HG02678 (cell line): Measurements from ENCODE around the gene ISLR.

ENCODE experiments used
- ATAC-seq: cut with Tn5 transposase; IDR thresholded peaks from one replicate; pipeline ENCODE4 v1.9.1; 2021; ENCODE audit warnings: mild to moderate bottlenecking, moderate library complexity; ENCODE audit not compliant: unreplicated experiment

The ISLR gene

DNA sequence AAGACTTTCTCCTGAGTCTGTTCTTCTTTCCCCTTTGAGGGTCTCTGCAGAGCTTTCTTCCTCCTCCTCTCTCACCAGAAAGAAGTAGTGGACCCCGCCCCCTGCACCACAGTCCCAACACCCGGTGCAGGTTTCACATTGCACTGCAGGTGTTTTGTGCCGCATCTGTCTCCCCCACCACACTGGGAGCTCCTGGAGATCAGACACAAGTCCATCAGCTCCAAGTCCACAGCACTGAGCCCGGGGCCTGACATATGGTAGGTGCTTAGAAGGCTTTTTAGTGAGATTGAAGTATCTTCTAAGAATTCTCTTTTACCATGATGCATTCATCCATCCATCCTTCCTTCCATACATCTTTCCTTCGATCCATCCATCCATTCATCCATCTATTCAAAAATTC lies 19.2 kb downstream of the ISLR start:
- no peak for ATAC-seq

DNA sequence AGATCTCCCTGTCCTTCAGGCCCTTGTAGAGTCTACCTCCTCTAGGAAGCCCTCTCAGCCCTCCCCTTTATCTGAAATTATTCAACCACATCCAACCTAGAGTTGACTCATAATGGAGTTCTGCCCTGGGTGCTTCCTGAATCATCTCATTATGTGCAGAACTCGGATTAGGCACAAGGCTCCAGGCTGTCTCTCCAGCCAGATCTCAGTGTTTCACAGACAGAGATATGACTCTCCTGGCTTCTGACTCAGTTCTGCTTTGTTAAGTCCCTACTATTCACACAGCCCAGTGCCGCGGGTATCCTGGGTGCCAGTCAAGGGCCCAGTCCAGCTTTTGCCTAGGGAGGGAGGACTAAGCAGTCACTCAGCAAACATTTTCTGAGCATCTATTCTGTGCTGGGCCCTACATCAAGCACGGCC lies 19.8 kb downstream of the ISLR start:
- no peak for ATAC-seq

DNA sequence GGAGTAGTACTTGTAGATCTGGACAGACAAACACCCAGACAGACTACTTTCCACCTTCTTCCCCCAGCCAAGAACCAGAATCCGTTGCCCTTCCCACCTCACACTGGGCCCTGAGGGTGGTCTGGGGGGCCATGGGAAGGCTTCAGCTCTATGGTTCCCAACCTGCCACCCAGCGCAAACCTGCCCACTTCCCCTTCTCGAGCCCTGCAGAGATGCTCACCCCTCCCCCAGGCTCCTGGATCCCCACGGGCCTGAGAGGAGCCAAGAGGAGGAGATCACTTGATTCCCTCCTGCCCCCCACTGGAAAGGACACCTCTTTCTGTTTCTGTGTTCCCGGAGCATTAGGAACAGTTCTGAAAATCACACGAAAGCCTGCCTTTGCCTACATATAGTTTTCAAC lies 20.4 kb downstream of the ISLR start:
- no peak for ATAC-seq

DNA sequence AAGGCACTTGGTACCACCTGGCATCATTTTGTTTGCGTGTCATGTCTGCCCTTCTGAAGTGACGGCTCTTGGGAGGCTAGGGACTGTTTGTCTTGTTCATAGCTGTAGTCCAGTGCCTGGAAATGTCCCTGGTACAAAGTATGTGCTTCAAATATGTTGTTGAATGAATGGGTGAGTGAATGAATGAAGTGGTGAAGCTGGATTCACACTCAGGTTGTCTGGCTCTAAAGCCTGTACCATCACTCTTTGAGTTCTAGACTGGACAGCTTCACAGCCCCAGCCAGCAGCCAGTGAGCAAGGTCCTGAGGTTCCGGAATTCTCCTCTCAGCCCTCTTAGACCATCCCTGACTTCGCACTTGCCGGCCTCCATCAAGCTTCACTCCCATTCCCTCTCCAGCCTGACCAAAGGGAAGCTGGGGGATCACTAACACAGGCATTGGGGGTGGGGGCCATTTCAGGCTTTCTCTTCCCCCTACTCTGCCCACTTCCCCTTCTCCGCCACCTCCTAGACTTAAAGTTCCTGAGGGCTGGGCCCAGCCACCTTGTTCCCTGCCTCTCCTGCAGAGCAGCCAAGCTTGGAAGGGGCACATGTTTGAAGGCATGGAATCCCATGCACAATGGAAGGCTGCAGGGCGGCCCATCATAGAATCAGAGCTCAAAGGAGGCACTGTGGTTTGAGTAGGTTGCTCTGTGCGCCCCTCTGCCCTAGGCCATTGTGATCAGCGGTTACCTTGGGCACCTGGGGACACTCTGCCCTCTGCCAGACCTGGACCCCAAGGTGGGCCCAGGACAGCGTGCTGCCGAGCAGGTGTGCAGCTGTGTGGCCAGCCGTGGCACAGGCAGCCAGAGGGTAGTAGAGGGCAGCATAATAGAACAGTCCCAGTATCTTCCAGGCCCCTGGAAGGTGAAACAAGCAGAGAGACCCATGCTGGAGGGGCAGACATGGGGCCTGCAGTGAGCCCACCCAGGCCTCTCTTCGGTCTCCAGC lies 21.4 kb downstream of the ISLR start:
- no peak for ATAC-seq

DNA sequence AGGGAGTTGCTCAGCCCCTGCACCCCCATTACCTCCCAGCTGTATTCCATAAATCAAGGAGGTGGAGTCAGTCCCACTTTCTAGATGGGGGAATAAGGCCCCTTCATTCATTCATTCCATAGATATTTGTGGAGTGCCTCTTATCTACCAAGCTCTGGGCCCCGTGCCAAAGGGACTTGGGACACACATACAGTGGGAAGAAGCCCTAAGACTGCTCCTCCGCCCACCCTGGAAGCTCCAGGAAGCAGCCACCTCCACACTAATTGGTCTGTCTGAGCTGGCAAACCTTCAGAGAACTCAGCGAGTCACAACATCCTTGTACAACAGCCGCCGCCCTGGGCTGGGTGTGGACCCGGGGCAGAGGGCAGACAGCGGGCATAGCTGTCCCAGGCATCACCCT lies 22.7 kb downstream of the ISLR start:
- no peak for ATAC-seq

DNA sequence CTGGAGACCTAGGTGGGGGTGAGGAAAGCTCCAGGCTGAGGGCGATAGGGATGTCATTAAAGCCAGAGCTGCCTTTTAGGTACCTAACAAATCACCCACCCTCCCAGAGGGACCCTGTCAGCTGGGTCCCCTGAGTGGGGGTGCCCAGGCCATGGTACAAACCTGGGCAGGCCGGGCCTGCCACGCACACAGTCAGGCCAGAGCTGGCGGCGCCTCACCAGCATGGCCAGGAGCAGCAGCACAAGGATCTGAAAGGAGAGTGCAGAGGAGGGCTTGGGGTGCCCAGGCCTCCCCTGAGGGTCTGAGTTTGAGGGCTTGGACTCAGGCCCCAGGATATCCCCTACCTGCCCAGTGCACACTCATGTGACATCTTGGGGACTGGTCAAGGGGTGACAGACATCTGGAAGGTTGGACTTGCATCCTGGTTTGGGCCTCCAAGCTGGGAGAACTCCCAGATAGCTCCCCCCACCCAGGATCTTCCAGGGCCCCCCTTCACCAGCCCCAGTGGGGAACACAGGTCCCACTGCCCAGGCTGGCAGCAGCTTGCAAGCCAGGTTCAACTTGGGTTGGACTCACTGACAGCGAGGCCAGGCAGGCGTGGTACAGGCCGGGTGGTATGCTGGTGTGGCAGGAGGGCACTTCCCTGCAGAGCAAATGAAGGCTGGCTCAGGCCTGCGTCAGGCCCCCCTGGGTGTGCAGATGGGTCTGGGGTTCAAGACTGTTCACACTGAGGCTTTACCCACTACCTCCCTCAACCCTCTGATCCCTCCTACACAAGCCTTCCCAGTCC lies 23.9 kb downstream of the ISLR start:
- no peak for ATAC-seq

DNA sequence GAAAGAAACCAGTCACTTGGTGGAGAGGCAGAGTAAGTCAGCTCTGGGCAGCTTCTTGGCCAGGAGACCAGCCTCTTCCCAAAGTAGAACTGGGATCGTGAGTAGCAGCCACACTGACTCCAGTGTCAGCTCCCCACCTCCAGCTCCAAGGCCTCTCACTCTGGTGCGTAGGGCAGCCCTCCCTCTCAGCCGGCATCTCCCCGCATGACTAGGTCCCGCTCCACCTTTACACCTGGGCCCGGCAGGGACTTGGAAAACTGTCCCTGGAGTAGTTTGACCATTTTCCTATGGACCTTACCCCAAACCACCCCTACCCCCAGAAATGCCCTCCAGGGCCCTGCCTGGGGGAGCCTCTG lies 25.8 kb downstream of the ISLR start:
- ATAC-seq, result no peak

DNA sequence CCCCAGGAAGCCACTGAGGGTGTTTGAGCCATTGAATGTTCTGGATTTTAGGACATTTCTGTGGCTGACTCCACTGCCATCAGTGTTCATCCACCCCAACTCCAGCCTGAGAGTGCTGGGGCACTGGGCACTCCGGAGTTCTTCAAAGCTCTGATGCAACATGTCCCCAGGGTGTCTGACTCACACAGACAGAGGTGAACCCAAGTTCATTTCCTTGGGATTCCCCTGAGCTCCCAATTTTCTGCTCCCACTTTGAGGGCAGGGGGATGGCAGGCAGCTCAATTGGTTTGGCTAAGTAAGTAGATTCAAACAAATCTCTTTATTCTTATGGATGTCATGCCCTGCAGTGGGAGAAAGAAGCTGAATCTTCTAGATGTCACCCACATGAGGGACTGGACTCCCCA lies 26.9 kb downstream of the ISLR start:
- no peak for ATAC-seq

DNA sequence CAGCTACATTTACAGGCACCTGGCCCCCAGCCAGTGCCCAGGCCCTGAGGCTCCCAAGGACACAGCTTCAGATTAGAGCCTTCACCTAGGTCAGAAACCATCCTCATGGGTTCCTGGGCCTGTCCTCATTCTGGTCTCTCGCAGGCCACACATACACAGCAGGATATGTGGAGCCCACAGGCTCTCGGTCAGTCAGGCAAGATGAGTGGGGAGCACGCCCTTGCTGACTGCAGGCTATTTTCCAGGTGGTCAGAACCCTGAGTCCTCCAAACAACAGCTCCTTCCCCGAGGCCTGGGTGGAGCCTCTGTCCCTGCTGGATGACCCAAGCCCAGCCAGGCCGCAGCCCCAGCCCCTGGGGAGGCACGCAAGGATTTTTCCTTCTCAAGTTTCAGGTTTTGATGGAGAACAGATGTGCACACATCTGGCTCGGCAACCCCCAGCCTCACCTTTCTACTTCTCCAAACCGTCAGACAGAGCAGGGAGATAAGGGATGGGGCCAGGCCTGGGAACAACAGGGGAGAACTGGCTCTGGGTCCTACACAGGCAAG lies 27.4 kb downstream of the ISLR start:
- ATAC-seq, result no peak

DNA sequence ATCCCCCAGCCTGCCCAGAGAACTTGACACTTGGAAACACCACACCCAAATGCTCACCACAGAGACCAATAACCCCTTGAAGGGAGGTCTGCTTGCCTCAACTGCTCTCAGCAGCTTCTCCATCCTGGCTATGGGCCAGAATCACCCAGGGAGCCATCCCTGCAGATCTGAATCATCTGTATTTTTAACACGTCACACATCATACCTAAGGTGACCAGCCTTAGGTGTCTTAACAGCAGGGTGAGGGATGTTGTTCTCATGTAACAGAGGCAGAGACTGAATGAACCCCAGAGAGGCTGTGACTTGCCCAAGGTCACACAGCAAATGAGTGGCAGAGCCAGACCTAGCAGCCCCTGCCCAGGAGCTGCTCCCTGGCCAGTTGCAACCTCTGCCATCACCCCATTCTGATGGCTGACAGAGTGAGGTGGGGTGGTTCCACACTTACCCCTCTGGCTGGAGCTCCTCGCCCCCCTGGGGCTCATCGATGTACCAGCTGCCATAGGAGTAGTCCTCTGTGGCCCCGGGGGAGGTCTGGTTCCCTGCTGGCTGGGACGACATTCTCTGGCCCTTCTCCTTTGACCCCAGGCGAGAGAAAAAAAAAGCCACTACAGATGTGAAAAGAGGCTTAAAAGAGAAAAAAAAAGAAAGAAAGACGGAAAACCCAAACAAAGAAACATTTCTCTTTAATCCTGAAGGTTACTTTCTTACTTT lies 28.4 kb downstream of the ISLR start:
- ATAC-seq, result no peak

DNA sequence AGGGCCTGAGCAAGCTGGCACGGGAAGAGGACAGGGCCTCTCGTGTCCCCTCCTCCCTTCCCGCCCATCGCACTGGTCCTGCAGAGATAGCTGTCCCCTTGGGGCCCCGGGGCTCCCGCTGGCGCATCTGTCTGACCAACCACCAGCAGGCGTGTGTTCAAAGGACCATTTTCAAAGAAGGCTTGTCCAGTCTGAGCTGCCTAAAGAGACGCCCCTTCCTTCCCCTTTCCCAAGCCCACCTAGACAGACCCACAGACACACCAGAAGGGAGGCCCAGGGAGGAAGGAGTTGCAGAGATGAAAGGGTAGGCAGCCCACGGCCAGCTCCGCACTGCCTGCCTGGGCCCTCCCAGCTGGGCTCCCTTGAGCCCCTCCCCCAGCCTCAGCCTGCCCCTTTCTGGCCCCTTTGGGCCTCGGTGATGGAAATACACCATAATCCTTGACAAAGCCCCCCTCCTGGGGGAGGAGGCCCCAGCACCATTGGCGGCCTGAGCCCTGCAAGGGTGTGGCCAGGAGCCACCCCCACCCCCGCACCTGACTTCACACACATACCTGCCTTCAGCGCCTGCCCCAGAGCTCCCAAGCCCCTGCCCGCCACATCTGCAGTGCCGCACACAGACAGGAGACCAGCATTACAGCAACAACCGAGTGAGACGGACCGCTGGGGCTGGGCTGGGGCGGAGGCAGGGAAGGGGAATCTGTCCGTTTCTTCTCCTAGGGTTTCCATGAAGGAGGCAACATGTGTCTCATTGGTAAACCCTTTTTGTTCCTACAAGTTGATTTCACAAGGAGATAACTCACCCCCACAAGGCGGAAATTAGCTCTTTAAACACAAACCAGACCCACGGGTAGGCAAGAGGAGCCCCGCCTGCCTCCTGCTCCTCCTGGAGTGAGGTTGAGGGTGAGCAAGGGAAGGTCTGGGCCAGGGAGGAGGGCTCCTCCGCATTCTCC lies 29.2 kb downstream of the ISLR start, which contains the start of gene STRA6:
TSS of gene STRA6 (minus strand) at position 336 of the 950 bp plus-strand sequence. CDS start 520 bp downstream, outside the sequence.
- no peak for ATAC-seq

DNA sequence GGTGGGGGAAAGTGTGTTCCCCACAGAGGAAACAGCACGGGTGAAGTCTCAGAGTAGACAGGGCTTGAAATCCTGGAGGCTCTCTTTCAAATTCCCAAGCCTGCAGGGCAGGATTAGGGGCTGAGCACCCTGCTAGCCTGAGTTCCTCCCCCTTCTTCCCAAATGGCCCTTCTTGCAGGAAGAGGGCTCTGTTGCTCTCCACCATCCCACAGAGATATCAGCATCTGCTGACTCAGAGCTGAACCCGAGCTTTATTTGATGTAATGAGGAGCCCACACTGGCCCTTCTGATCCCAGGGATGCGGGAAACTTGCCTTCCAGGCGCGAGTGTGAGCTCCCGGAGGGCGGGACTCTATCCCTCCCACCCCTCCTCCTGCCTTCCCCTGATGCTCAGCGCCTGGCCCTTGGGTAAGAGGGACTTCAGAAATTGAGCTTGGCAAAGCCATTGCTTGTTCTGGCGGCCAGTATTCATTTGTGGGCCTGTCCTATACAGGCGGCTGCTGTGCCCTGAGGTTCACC lies 30.5 kb downstream of the ISLR start:
- no peak for ATAC-seq

DNA sequence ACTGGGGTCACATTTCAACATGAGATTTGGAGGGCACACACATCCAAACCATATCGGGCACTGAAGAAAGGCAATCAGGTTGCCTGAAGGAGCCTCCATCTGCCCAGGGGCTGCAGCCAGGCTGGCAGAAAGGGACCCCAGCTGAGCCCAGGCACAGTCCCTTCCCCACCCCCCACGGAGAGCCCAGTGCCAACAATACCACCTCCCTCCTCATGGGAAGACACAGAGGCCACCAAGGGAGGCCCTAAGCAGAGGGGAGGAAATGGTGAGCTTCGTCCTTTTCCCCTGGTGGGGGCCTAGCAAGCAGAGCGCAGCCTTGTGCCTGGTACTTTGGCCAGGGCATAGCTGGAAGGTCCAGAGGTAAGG lies 32.1 kb downstream of the ISLR start:
- no peak for ATAC-seq

DNA sequence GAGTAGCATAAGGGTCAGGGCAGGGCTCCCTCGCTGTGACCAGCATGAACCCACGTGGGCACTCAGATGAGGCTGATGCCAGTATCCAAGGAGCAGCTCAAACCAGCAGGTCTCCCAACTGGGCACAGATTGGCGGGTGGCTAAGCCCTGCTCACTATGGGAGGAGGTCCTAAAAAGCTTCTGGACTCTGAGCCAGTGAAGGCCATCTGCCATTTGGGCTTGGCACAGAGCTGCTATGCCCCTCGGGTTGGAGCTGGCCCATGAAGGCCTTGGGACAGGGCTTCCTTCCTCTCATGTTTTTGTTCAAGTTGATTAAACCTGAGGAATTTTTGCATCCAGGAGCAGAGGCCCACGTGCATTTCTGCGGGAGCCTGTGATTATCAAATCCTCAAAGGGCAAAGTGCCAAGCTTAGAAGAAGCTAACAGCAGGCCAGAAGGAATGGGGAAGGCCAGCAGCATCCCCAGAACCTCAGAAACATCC lies 33.3 kb downstream of the ISLR start:
- ATAC-seq, result no peak

DNA sequence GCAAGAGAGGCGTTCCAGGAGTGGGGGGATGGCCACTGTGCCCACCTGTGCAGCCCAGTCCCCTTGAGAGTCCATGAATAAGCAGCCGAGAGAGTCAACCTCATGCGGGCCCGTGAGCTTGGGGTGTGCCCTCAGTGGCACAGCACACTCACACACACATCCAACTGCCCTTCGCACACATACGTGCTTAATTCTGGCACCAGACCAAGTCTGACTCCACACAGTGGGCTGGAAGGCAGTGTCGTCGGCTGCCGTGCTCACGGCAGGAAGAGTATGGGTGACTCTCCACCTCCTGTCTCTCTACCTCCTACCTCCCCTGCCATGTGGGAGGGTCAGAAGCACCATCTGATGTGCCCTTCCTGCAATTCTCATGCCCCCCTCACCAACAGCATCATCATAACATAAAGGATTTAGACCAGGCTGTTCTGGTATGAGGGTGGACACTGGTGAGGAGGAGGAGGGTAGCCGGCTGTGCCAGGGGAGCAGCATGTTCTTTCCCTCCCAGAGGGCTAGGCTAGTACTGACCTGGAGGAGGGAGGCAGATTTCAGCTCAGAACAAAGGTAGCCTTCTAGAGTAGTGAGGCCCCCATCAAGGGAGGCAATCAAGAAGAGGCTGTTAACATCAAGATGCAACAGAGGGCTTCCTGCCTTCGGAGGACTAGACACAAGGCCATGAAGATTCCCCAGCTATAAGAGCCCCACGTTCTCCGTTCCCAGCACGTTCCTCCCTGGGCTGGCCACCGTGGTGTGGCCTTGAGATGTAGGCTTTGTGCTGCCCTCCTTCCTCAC lies 34.3 kb downstream of the ISLR start:
- no peak for ATAC-seq

DNA sequence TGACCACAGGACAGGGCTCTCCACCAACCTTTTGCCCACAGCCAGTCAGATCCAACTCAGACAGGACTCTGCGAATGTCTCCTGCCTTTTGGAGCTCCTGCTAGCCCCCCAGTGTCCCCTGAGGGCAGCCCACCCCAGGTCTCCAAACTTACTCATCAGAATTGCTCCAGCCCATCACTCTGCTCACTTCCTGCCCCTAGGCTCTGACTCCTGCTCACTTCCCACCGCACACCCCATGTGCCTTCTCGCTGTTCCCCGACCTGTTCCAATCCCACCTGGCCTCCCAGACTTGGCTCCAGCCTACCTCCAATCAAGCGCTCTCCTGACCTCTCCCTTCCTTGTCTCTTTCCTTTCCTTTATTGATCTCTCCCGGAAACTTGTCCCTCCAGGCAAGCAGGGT lies 35.0 kb downstream of the ISLR start:
- no peak for ATAC-seq

DNA sequence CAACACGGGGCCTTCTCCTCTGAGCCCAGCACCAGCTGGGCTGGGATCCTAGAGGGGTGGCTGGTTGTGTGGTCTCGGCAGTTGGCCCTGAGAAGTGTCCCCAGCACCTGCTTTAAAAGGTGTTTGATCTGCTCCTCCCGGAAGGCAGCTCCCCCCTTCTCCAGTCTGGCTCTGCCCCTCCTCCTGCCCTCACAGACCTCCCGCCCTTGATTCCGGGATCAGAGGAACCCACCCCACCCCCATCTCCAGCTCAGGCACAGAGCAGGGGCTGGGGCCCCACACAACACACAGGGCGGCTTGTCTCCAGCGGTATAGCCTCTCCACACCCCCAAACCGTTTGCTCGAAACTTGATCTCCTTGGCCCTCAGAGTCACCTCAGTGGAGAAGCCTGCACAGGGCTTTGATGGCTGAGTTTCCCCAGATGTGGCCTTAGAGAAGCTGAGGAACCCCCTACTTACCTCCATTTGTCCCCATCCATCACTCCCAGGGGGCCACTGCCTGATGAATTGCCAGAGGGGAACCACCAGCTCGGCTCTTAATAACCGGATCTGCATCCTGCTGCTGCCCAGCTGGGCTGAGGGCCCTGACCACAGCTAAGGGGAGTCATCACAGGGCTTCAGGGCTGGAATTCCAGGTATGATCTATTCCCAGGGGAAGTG lies 35.5 kb downstream of the ISLR start:
- no peak for ATAC-seq

DNA sequence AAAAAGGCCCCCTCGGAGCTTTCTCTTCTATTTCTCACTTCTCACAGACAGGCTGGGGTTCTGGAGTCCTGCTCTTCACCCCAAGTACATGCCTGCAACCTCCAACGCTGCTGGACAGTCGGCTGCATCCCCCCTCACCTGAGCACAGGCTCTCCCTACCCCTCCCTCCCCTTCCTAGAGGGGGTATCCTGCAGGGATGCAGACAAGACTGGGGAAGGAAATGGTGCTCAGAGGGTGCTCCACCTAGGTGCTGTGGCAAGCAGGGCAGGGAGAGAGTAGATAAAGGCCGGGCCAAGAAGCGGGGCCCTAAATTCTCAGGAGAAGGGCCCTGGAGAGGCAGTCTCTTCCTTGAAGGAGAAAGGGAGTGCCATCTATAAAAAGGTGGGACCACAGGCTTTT lies 36.0 kb downstream of the ISLR start:
- ATAC-seq, result no peak
